ENCODE data around the gene PSMB5. TPM values are rescaled to one million over a fixed set of nuclear protein-coding genes. Genes with fewer than 3 reads are reported as not detected.
A peak's percentile ranks its signal among the peaks of the same experiment; 100 is the strongest.

Gene PSMB5
- total and polyA plus RNA-seq, 2 of the 13 experiments (the other 11 are each of a cell fraction or from before 2014, with no cell fraction given) = 705 to 871 TPM

DNA sequence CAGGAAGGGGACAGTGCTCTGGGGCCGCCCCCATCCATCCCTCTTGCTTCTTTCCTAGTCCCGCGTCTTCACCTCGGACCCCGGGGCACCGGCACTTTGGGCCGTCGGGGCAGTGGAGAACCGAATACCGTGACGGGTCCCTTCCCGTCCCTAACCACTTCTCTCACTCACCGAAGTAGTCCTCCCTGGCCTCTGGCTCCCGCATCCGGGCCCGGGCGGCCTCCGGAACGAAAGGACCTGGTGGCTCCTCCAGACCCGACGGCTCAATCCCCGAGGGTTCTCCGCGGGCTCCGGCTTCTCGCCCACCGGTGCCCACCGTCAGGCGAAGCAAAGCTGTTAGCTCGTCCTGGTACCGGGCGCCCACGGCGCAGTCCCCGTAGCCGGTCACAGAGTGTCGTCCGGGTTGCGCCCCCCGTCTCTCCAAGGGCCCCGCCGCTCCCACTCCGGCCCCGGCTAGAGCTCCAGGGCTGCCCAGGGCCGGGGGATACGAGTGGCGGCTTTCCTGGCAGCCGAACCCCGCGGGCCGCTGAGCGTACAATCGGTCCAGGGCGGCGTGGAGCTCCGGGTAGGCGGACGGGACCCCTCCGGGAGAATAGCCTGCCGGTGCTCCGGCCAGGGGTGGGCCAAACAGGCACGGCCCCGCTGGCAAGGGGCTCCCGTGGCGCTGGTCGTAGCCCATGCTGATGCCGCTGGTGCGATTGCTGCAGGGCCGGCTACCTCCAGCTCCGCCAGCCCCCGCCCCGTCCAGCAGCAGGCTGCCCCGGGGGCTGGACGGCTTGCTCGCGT lies 53.4 kb downstream of the PSMB5 start (continued):
- TF ChIP-seq ZNF496 (CRISPR knock-in tag; IDR thresholded peaks at IDR 0.05; ENCODE audit: insufficient replicate concordance) (no peak), RAD21 (CRISPR knock-in tag; IDR thresholded peaks at IDR 0.05) (0 out of 2 replicates have a peak, but pooled peaks have one; percentile 3), ZNF839 (CRISPR knock-in tag; IDR thresholded peaks at IDR 0.05; ENCODE audit: borderline replicate concordance) (peak; percentile 20; the same call in 1 of the 2 replicates), ZNF101 (CRISPR knock-in tag; IDR thresholded peaks at IDR 0.05; ENCODE audit: borderline replicate concordance, low read depth) (0 out of 2 replicates have a peak, but pooled peaks have one; percentile 25), ZNF788 (CRISPR knock-in tag; IDR thresholded peaks at IDR 0.05; ENCODE audit: borderline replicate concordance) (peak; percentile 8; the same call in 1 of the 2 replicates), RBM39 (IDR thresholded peaks at IDR 0.05; ENCODE audit: low read depth, low read length, poor library complexity, severe bottlenecking) (peak; percentile 92), NR3C1 (CRISPR knock-in tag; IDR thresholded peaks at IDR 0.05) (0 out of 2 replicates have a peak, but pooled peaks have one; percentile 9), ZSCAN31 (CRISPR knock-in tag; IDR thresholded peaks at IDR 0.05; ENCODE audit: low read depth) (peak; percentile 89), ELF4 (CRISPR knock-in tag; IDR thresholded peaks at IDR 0.05; ENCODE audit: borderline replicate concordance) (peak; percentile 80; the same call in 1 of the 2 replicates), ZSCAN9 (CRISPR knock-in tag; IDR thresholded peaks at IDR 0.05; ENCODE audit: borderline replicate concordance) (0 out of 2 replicates have a peak, but pooled peaks have one; percentile 0), SMAD9 (CRISPR knock-in tag; IDR thresholded peaks at IDR 0.05) (peak; percentile 27; the same call in 1 of the 2 replicates), ZNF350 (CRISPR knock-in tag; IDR thresholded peaks at IDR 0.05; ENCODE audit: borderline replicate concordance, low read depth) (peak; percentile 91), TBL1XR1 (IDR thresholded peaks at IDR 0.05; ENCODE audit: borderline replicate concordance, low read length, partially characterized antibody) (peak; percentile 25), MXD4 (CRISPR knock-in tag; IDR thresholded peaks at IDR 0.05) (0 out of 2 replicates have a peak, but pooled peaks have one; percentile 3), GFI1 (CRISPR knock-in tag; IDR thresholded peaks at IDR 0.05; ENCODE audit: borderline replicate concordance) (no peak), ZFP36L1 (CRISPR knock-in tag; IDR thresholded peaks at IDR 0.05) (no peak), STAG1 (CRISPR knock-in tag; IDR thresholded peaks at IDR 0.05) (no peak), MYC (CRISPR knock-in tag; IDR thresholded peaks at IDR 0.05; ENCODE audit: borderline replicate concordance) (no peak), POLR2A (IDR thresholded peaks at IDR 0.05; ENCODE audit: insufficient read depth in 1 of 2, low read depth in 2 of 2, low read length in 2 of 2) (peak in 1 of 2 experiments; percentile 58; a peak in 2 of 4 replicates), PLRG1 (conservative IDR thresholded peaks at IDR 0.05) (no peak), ZNF205 (CRISPR knock-in tag; IDR thresholded peaks at IDR 0.05) (peak; percentile 26; the same call in 1 of the 2 replicates), EEA1 (CRISPR knock-in tag; IDR thresholded peaks at IDR 0.05; ENCODE audit: borderline replicate concordance) (peak; percentile 28), ZNF614 (CRISPR knock-in tag; IDR thresholded peaks at IDR 0.05; ENCODE audit: borderline replicate concordance) (peak; percentile 10; the same call in 1 of the 2 replicates), MZF1 (CRISPR knock-in tag; IDR thresholded peaks at IDR 0.05; ENCODE audit: borderline replicate concordance) (0 out of 2 replicates have a peak, but pooled peaks have one; percentile 45), EED (CRISPR knock-in tag; IDR thresholded peaks at IDR 0.05) (peak; percentile 79), ZNF780A (CRISPR knock-in tag; IDR thresholded peaks at IDR 0.05) (no peak)
- TF ChIP-seq, protein P1, sequence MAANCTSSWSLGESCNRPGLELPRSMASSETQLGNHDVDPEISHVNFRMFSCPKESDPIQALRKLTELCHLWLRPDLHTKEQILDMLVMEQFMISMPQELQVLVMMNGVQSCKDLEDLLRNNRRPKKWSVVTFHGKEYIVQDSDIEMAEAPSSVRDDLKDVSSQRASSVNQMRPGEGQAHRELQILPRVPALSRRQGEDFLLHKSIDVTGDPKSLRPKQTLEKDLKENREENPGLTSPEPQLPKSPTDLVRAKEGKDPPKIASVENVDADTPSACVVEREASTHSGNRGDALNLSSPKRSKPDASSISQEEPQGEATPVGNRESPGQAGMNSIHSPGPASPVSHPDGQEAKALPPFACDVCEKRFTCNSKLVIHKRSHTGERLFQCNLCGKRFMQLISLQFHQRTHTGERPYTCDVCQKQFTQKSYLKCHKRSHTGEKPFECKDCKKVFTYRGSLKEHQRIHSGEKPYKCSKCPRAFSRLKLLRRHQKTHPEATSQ (CRISPR knock-in tag; IDR thresholded peaks at IDR 0.05; ENCODE audit: borderline replicate concordance) = no peak
- TF ChIP-seq, protein P2, sequence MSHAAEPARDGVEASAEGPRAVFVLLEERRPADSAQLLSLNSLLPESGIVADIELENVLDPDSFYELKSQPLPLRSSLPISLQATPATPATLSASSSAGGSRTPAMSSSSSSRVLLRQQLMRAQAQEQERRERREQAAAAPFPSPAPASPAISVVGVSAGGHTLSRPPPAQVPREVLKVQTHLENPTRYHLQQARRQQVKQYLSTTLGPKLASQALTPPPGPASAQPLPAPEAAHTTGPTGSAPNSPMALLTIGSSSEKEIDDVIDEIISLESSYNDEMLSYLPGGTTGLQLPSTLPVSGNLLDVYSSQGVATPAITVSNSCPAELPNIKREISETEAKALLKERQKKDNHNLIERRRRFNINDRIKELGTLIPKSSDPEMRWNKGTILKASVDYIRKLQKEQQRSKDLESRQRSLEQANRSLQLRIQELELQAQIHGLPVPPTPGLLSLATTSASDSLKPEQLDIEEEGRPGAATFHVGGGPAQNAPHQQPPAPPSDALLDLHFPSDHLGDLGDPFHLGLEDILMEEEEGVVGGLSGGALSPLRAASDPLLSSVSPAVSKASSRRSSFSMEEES (CRISPR knock-in tag; IDR thresholded peaks at IDR 0.05) = 0 out of 2 replicates have a peak, but pooled peaks have one; percentile 12
